ENCODE results near the gene GNAI2. TPM values are rescaled to one million over a fixed set of nuclear protein-coding genes. Genes with fewer than 3 reads are reported as not detected.

GNAI2 gene
- polyA plus RNA-seq, 1 of the 3 experiments (the other 2 are of a cell fraction): 649 TPM

- TF ChIP-seq ZBTB33 (IDR thresholded peaks at IDR 0.05; ENCODE audit: borderline replicate concordance, low read depth) (no peak), GABPA (IDR thresholded peaks at IDR 0.05; ENCODE audit: low read depth) (no peak), RFX5 (IDR thresholded peaks at IDR 0.05; ENCODE audit: low read length) (no peak), MAX (IDR thresholded peaks at IDR 0.05; ENCODE audit: low read depth) (no peak)
Measured at GRCh38 chr3:50195501-50196252, 40.3 kb upstream of the GNAI2 start (continued).

- Histone ChIP-seq H2AFZ (ENCODE audit: low read depth) (no peak overlapping the region), H3K27ac (ENCODE audit: low read depth in 2 of 2, low read length in 1 of 2) (no peak overlapping the region), H3K79me2 (ENCODE audit: insufficient read depth) (no peaks in the 10 kb centered on the region), H4K20me1 (ENCODE audit: insufficient read depth) (no peaks in the 10 kb centered on the region), H3K4me1 (ENCODE audit: control insufficient read depth in 1 of 2, insufficient read depth in 2 of 2, low read depth in 1 of 2, low read length in 1 of 2) (peaks cover 0 to 17% of the 10 kb centered on the region in 2 experiments; a peak in 1 of 4 replicates), H3K27me3 (ENCODE audit: insufficient read depth) (peaks cover 51% of the 10 kb centered on the region), H3F3A (replicated peaks; ENCODE audit: insufficient read depth) (peaks cover 4% of the 10 kb centered on the region), H3K9me3 (no peaks in the 10 kb centered on the region), H3K9me2 (no peaks in the 10 kb centered on the region), H3K36me3 (replicated peaks in 1 of 2; ENCODE audit: control insufficient read depth in 1 of 2, insufficient read depth in 2 of 2, low read length in 1 of 2) (no peaks in the 10 kb centered on the region), H3K9ac (no peak overlapping the region), H3K4me3 (ENCODE audit: low read depth in 2 of 2, low read length in 1 of 2) (no peak overlapping the region), H3K4me2 (no peak overlapping the region)
- POLR2A ChIA-PET: interaction anchor here (1.0 to 1.5 kb wide), 2 partner anchors 8 to 21 kb away, joined by 3 to 4 read pairs; partner anchors contain the start of gene SLC38A3
- 51% methylated on average over 6 of the region's 6 CpGs for WGBS (ENCODE audit: low lambda C conversion rate)
- CTCF ChIA-PET: interaction anchor here (3.1 to 23.1 kb wide), 6 partner anchors 10 to 78 kb away, joined by 18 to 1375 read pairs (median 138); partner anchors contain the start of genes GNAI2, LSMEM2, SEMA3B and SLC38A3
- TF ChIP-seq IRF3 (IDR thresholded peaks at IDR 0.05; ENCODE audit: low read depth, low read length) (no peak), ELF1 (IDR thresholded peaks at IDR 0.05) (no peak), SIN3A (IDR thresholded peaks at IDR 0.05; ENCODE audit: borderline replicate concordance, low read depth, low read length) (no peak), RXRA (IDR thresholded peaks at IDR 0.05; ENCODE audit: borderline replicate concordance, low read depth) (no peak), MAX (IDR thresholded peaks at IDR 0.05; ENCODE audit: low read depth) (no peak), ZBTB33 (IDR thresholded peaks at IDR 0.05; ENCODE audit: borderline replicate concordance, low read depth) (no peak), PBX3 (IDR thresholded peaks at IDR 0.05) (no peak), GABPA (IDR thresholded peaks at IDR 0.05; ENCODE audit: low read depth) (no peak), TAF1 (IDR thresholded peaks at IDR 0.05; ENCODE audit: borderline replicate concordance, low read depth, low read length) (no peak), RCOR1 (IDR thresholded peaks at IDR 0.05; ENCODE audit: low read length) (no peak), GATA2 (CRISPR knock-in tag; IDR thresholded peaks at IDR 0.05) (no peak), NRF1 (IDR thresholded peaks at IDR 0.05; ENCODE audit: low read depth, low read length) (no peak), RFX5 (IDR thresholded peaks at IDR 0.05; ENCODE audit: low read length) (no peak), SMC3 (IDR thresholded peaks at IDR 0.05; ENCODE audit: low read depth, low read length) (no peak), FOSL2 (IDR thresholded peaks at IDR 0.05; ENCODE audit: borderline replicate concordance, low read depth) (no peak), FOXJ3 (CRISPR knock-in tag; IDR thresholded peaks at IDR 0.05) (no peak), CTCF (IDR thresholded peaks at IDR 0.05) (no peak), MEF2A (IDR thresholded peaks at IDR 0.05; ENCODE audit: borderline replicate concordance, low read depth) (no peak), RAD21 (IDR thresholded peaks at IDR 0.05; ENCODE audit: low read length) (no peak)
- no peak for DNase-seq
Measured at GRCh38 chr3:50196253-50196801, 39.7 kb upstream of the GNAI2 start.
